ENCODE results near the gene TM4SF1. TPM values are rescaled to one million over a fixed set of nuclear protein-coding genes. Genes with fewer than 3 reads are reported as not detected.

The TM4SF1 gene
- total RNA-seq, 2 experiments from 2014 or later, result not detected

- Mint-ChIP-seq H3K27me3 (peaks cover 4% of the 10 kb centered on the region), H3K4me1 (no peaks in the 10 kb centered on the region), H3K4me3 (no peak overlapping the region), H3K36me3 (ENCODE audit: low read depth) (no peaks in the 10 kb centered on the region), H3K27ac (no peak overlapping the region), H3K9me3 (no peaks in the 10 kb centered on the region)
- ChIA-PET CTCF (no interaction called here), POLR2A (no interaction called here)
- DNase-seq, result no peak
Observed at GRCh38 chr3:149376718-149377407, 586 bp downstream of the TM4SF1 start.

GRCh38 chr3:149375501-149376196 lies 1.8 kb downstream of the TM4SF1 start:
- no peaks in the 10 kb centered on the region for H3K9me3 Mint-ChIP-seq
- POLR2A ChIA-PET, result no interaction called here
- H3K27ac Mint-ChIP-seq, result no peak overlapping the region
- DNase-seq, result no peak
- CTCF ChIA-PET, result interaction anchor here (1.7 kb wide), 1 partner anchor 11 kb away, joined by 5 read pairs; no protein-coding TSS in a partner anchor
- no peaks in the 10 kb centered on the region for H3K4me1 Mint-ChIP-seq
- H3K27me3 Mint-ChIP-seq, result peaks cover 8% of the 10 kb centered on the region
- H3K36me3 Mint-ChIP-seq (ENCODE audit: low read depth), result no peaks in the 10 kb centered on the region
- no peak overlapping the region for H3K4me3 Mint-ChIP-seq

- CTCF ChIA-PET, result interaction anchor here (1.7 kb wide), 1 partner anchor 10 kb away, joined by 5 read pairs; no protein-coding TSS in a partner anchor
- Mint-ChIP-seq H3K36me3 (ENCODE audit: low read depth) (no peaks in the 10 kb centered on the region), H3K27me3 (peaks cover 8% of the 10 kb centered on the region), H3K27ac (no peak overlapping the region), H3K9me3 (no peaks in the 10 kb centered on the region), H3K4me3 (no peak overlapping the region), H3K4me1 (no peaks in the 10 kb centered on the region)
- DNase-seq, result no peak
- POLR2A ChIA-PET, result no interaction called here
Observed at GRCh38 chr3:149374793-149375500, 2.5 kb downstream of the TM4SF1 start.

GRCh38 chr3:149374391-149374790 lies 3.1 kb downstream of the TM4SF1 start:
- CTCF ChIA-PET, result interaction anchor here (0.6 to 1.7 kb wide), 2 partner anchors 9 to 48 kb away, joined by 4 to 5 read pairs; no protein-coding TSS in a partner anchor
- POLR2A ChIA-PET, result no interaction called here
- Mint-ChIP-seq H3K36me3 (ENCODE audit: low read depth) (no peaks in the 10 kb centered on the region), H3K9me3 (no peaks in the 10 kb centered on the region), H3K4me3 (no peak overlapping the region), H3K4me1 (no peaks in the 10 kb centered on the region), H3K27me3 (peaks cover 8% of the 10 kb centered on the region), H3K27ac (no peak overlapping the region)
- DNase-seq, result no peak

- Mint-ChIP-seq H3K4me3 (no peak overlapping the region), H3K4me1 (no peaks in the 10 kb centered on the region), H3K27ac (no peak overlapping the region), H3K27me3 (peaks cover 15% of the 10 kb centered on the region), H3K9me3 (no peaks in the 10 kb centered on the region), H3K36me3 (ENCODE audit: low read depth) (no peaks in the 10 kb centered on the region)
- DNase-seq, result no peak
- ChIA-PET CTCF (interaction anchor here (0.6 to 1.7 kb wide), 2 partner anchors 9 to 49 kb away, joined by 4 to 5 read pairs; no protein-coding TSS in a partner anchor), POLR2A (no interaction called here)
Observed at GRCh38 chr3:149373235-149374125, 4.0 kb downstream of the TM4SF1 start.

GRCh38 chr3:149371723-149372114 lies 5.7 kb downstream of the TM4SF1 start:
- POLR2A ChIA-PET, result no interaction called here
- DNase-seq, result no peak
- CTCF ChIA-PET, result no interaction called here
- H3K9me3 Mint-ChIP-seq, result no peaks in the 10 kb centered on the region
- peaks cover 15% of the 10 kb centered on the region for H3K27me3 Mint-ChIP-seq
- H3K27ac Mint-ChIP-seq, result no peak overlapping the region
- H3K36me3 Mint-ChIP-seq (ENCODE audit: low read depth), result no peaks in the 10 kb centered on the region
- H3K4me1 Mint-ChIP-seq, result no peaks in the 10 kb centered on the region
- no peak overlapping the region for H3K4me3 Mint-ChIP-seq

- ChIA-PET POLR2A (no interaction called here), CTCF (no interaction called here)
- no peaks in the 10 kb centered on the region for H3K36me3 Mint-ChIP-seq (ENCODE audit: low read depth)
- no peaks in the 10 kb centered on the region for H3K4me1 Mint-ChIP-seq
- no peak overlapping the region for H3K4me3 Mint-ChIP-seq
- no peaks in the 10 kb centered on the region for H3K9me3 Mint-ChIP-seq
- DNase-seq, result no peak
- peaks cover 15% of the 10 kb centered on the region for H3K27me3 Mint-ChIP-seq
- H3K27ac Mint-ChIP-seq, result no peak overlapping the region
Observed at GRCh38 chr3:149371001-149371722, 6.3 kb downstream of the TM4SF1 start.

GRCh38 chr3:149369991-149370866 lies 7.2 kb downstream of the TM4SF1 start:
- Mint-ChIP-seq H3K9me3 (no peaks in the 10 kb centered on the region), H3K27me3 (peaks cover 15% of the 10 kb centered on the region), H3K4me1 (no peaks in the 10 kb centered on the region), H3K4me3 (no peak overlapping the region), H3K36me3 (ENCODE audit: low read depth) (no peaks in the 10 kb centered on the region), H3K27ac (no peak overlapping the region)
- DNase-seq, result no peak
- ChIA-PET POLR2A (no interaction called here), CTCF (no interaction called here)

- no peaks in the 10 kb centered on the region for H3K36me3 Mint-ChIP-seq (ENCODE audit: low read depth)
- peaks cover 12% of the 10 kb centered on the region for H3K27me3 Mint-ChIP-seq
- ChIA-PET CTCF (interaction anchor here (0.6 to 1.2 kb wide), 2 partner anchors 12 to 104 kb away, joined by 3 to 4 read pairs; no protein-coding TSS in a partner anchor), POLR2A (no interaction called here)
- H3K4me3 Mint-ChIP-seq, result no peak overlapping the region
- DNase-seq, result no peak
- no peaks in the 10 kb centered on the region for H3K4me1 Mint-ChIP-seq
- H3K27ac Mint-ChIP-seq, result no peak overlapping the region
- no peaks in the 10 kb centered on the region for H3K9me3 Mint-ChIP-seq
Observed at GRCh38 chr3:149368674-149369497, 8.6 kb downstream of the TM4SF1 start.

- ChIA-PET POLR2A (no interaction called here), CTCF (interaction anchor here (0.6 to 1.2 kb wide), 2 partner anchors 11 to 104 kb away, joined by 3 to 4 read pairs; no protein-coding TSS in a partner anchor)
- Mint-ChIP-seq H3K4me1 (no peaks in the 10 kb centered on the region), H3K27ac (no peak overlapping the region), H3K36me3 (ENCODE audit: low read depth) (no peaks in the 10 kb centered on the region), H3K4me3 (no peak overlapping the region), H3K27me3 (peaks cover 13% of the 10 kb centered on the region), H3K9me3 (no peaks in the 10 kb centered on the region)
- DNase-seq, result no peak
Observed at GRCh38 chr3:149368201-149368673, 9.2 kb downstream of the TM4SF1 start.

Measured in activated CD4-positive, alpha-beta T cell treated with anti-CD3 and anti-CD28 coated beads, Interleukin-2, amount 10 ng/mL, durations not matched to agents 7 days and 5 days (primary cell).